ENCODE measurements around the gene TRAPPC3L. TPM values are rescaled to one million over a fixed set of nuclear protein-coding genes. Genes with fewer than 3 reads are reported as not detected.

Gene TRAPPC3L
- total RNA-seq, 1 experiment from 2014 or later: not detected

- H2BK120ac ChIP-seq (ENCODE audit: low read depth, low read length, poor library complexity, severe bottlenecking): no peak overlapping the region
- no peak overlapping the region for H3K14ac ChIP-seq (ENCODE audit: insufficient read depth, low read length)
- no peak overlapping the region for H3K4me2 ChIP-seq (ENCODE audit: insufficient read depth, insufficient read length, low read length)
- H3K9me3 ChIP-seq (ENCODE audit: control insufficient read depth, low read depth, low read length): no peaks in the 10 kb centered on the region
- H3K27ac Mint-ChIP-seq: no peak overlapping the region; a peak in 1 of 7 replicates
- no peak overlapping the region for H4K5ac ChIP-seq (ENCODE audit: insufficient read length, low read depth, low read length)
- no peaks in the 10 kb centered on the region; the same call in 1 of the 2 replicates for H3K4me1 ChIP-seq (ENCODE audit: insufficient read depth, low read length)
- H3K79me1 ChIP-seq (ENCODE audit: insufficient read depth, low read depth, low read length, poor library complexity, severe bottlenecking): no peaks in the 10 kb centered on the region
- no peak overlapping the region for H2BK15ac ChIP-seq (ENCODE audit: low read depth, low read length)
- WGBS (ENCODE audit: extremely low coverage, insufficient read length, low lambda C conversion rate): no CpG with 5 or more reads among the region's 2 CpGs
- H2AFZ ChIP-seq (ENCODE audit: low read length): no peak overlapping the region
- no peaks in the 10 kb centered on the region for H3K9me3 Mint-ChIP-seq
- TF ChIP-seq, protein P1, sequence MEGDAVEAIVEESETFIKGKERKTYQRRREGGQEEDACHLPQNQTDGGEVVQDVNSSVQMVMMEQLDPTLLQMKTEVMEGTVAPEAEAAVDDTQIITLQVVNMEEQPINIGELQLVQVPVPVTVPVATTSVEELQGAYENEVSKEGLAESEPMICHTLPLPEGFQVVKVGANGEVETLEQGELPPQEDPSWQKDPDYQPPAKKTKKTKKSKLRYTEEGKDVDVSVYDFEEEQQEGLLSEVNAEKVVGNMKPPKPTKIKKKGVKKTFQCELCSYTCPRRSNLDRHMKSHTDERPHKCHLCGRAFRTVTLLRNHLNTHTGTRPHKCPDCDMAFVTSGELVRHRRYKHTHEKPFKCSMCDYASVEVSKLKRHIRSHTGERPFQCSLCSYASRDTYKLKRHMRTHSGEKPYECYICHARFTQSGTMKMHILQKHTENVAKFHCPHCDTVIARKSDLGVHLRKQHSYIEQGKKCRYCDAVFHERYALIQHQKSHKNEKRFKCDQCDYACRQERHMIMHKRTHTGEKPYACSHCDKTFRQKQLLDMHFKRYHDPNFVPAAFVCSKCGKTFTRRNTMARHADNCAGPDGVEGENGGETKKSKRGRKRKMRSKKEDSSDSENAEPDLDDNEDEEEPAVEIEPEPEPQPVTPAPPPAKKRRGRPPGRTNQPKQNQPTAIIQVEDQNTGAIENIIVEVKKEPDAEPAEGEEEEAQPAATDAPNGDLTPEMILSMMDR (conservative IDR thresholded peaks at IDR 0.05): no peak
- H4K8ac ChIP-seq (replicated peaks; ENCODE audit: insufficient read length, low read depth, low read length): no peak overlapping the region
- DNase-seq: no peak
- H3K23me2 ChIP-seq (ENCODE audit: insufficient read length, low read depth, low read length, poor library complexity, severe bottlenecking): no peaks in the 10 kb centered on the region
- no peak overlapping the region for H3K9ac ChIP-seq (ENCODE audit: extremely low read depth, insufficient read length, low read length)
- H2BK5ac ChIP-seq (ENCODE audit: insufficient read length, low read length): no peak overlapping the region
- H3K4me3 Mint-ChIP-seq: no peak overlapping the region
- H3K27ac ChIP-seq (ENCODE audit: insufficient read length, low read depth, low read length): no peak overlapping the region
- peaks cover 12 to 24% of the 10 kb centered on the region in 2 experiments for H3K4me1 Mint-ChIP-seq
- H3K27me3 ChIP-seq (ENCODE audit: insufficient read depth, low read length): no peaks in the 10 kb centered on the region
- no peak overlapping the region for H2BK20ac ChIP-seq (ENCODE audit: low read depth, low read length, poor library complexity, severe bottlenecking)
- no peak overlapping the region for H3K4ac ChIP-seq (ENCODE audit: low read depth, low read length)
- H3K36me3 Mint-ChIP-seq (ENCODE audit: insufficient read depth in 1 of 3, low read depth in 3 of 3): no peaks in the 10 kb centered on the region
- no peak overlapping the region for H2AK5ac ChIP-seq (ENCODE audit: insufficient read length, low read length)
- no peak overlapping the region for H3K23ac ChIP-seq (ENCODE audit: insufficient read length, low read depth, low read length)
- H3T11ph ChIP-seq (ENCODE audit: low read length): no peak overlapping the region
- no peak overlapping the region for H3K18ac ChIP-seq (ENCODE audit: insufficient read length, low read depth, low read length)
- H3K27me3 Mint-ChIP-seq (ENCODE audit: low read depth): no peaks in the 10 kb centered on the region
- no peak overlapping the region for H4K91ac ChIP-seq (ENCODE audit: insufficient read length, low read depth, low read length)
- no peak overlapping the region for H2BK12ac ChIP-seq (ENCODE audit: insufficient read length, low read depth, low read length)
- no peaks in the 10 kb centered on the region for H4K20me1 ChIP-seq (ENCODE audit: control insufficient read depth, insufficient read depth, insufficient read length)
- H3K79me2 ChIP-seq (ENCODE audit: insufficient read depth, low read length): no peaks in the 10 kb centered on the region
- no peak overlapping the region for H3K56ac ChIP-seq (ENCODE audit: insufficient read length, low read depth, low read length)
Observed at GRCh38 chr6:116524236-116524635, 21.2 kb downstream of the TRAPPC3L start.

Measured in H9 (cell line).